ENCODE measurements around the gene DDX19B. TPM values are rescaled to one million over a fixed set of nuclear protein-coding genes. Genes with fewer than 3 reads are reported as not detected.
"Not testable (repeated sequence)": the region's sequence is repeated elsewhere in the genome, so short reads cannot be mapped to it uniquely, and the experiment has no call there.

Gene DDX19B
- total and polyA plus RNA-seq, 2 donors, result 16.3 to 25.9 TPM

- H3K4me1 ChIP-seq (ENCODE audit: insufficient read depth), result no peaks in the 10 kb centered on the region
- no peak overlapping the region for H3K4me3 ChIP-seq (ENCODE audit: low read depth, low read length)
- H3K36me3 ChIP-seq (ENCODE audit: insufficient read depth), result peaks cover 9% of the 10 kb centered on the region
- 96% methylated on average over 10 of the region's 10 CpGs for whole genome bisulfite sequencing
- DNase-seq (ENCODE audit: extremely low spot score), result no peak
- H3K27ac ChIP-seq (ENCODE audit: low read depth), result no peak overlapping the region
These were observed 40.0 kb upstream of the DDX19B start for GRCh38 chr16:70258946-70259345.

GRCh38 chr16:70259903-70260302, 39.1 kb upstream of the DDX19B start:
- H3K27ac ChIP-seq (ENCODE audit: low read depth); H3K4me1 ChIP-seq (ENCODE audit: insufficient read depth); H3K4me3 ChIP-seq (ENCODE audit: low read depth, low read length); DNase-seq (ENCODE audit: extremely low spot score); H3K36me3 ChIP-seq (ENCODE audit: insufficient read depth): not testable (repeated sequence)
- 98% methylated on average over 5 of the region's 6 CpGs for WGBS

- DNase-seq (ENCODE audit: extremely low spot score), result no peak
- no peak overlapping the region for H3K27ac ChIP-seq (ENCODE audit: low read depth)
- H3K4me3 ChIP-seq (ENCODE audit: low read depth, low read length), result no peak overlapping the region
- 51% methylated on average over 6 of the region's 6 CpGs for WGBS
- peaks cover 14% of the 10 kb centered on the region for H3K36me3 ChIP-seq (ENCODE audit: insufficient read depth)
- H3K4me1 ChIP-seq (ENCODE audit: insufficient read depth), result no peaks in the 10 kb centered on the region
These were observed 31.5 kb upstream of the DDX19B start for GRCh38 chr16:70267516-70267915.

- WGBS, result 92% methylated on average over 10 of the region's 10 CpGs
- not testable (repeated sequence) for H3K4me1 ChIP-seq (ENCODE audit: insufficient read depth); H3K4me3 ChIP-seq (ENCODE audit: low read depth, low read length); DNase-seq (ENCODE audit: extremely low spot score); H3K27ac ChIP-seq (ENCODE audit: low read depth)
- H3K36me3 ChIP-seq (ENCODE audit: insufficient read depth), result peaks cover 15% of the 10 kb centered on the region
These were observed 31.1 kb upstream of the DDX19B start for GRCh38 chr16:70267922-70268321.

GRCh38 chr16:70269471-70269870, 29.5 kb upstream of the DDX19B start:
- H3K4me3 ChIP-seq (ENCODE audit: low read depth, low read length), result no peak overlapping the region
- WGBS, result 94% methylated on average over 12 of the region's 12 CpGs
- no peak for DNase-seq (ENCODE audit: extremely low spot score)
- peaks cover 15% of the 10 kb centered on the region for H3K36me3 ChIP-seq (ENCODE audit: insufficient read depth)
- H3K4me1 ChIP-seq (ENCODE audit: insufficient read depth), result no peaks in the 10 kb centered on the region
- no peak overlapping the region for H3K27ac ChIP-seq (ENCODE audit: low read depth)

GRCh38 chr16:70270176-70270575, 28.8 kb upstream of the DDX19B start:
- H3K4me3 ChIP-seq (ENCODE audit: low read depth, low read length), result no peak overlapping the region
- WGBS, result 90% methylated on average over 3 of the region's 3 CpGs

GRCh38 chr16:70271696-70272095, 27.3 kb upstream of the DDX19B start:
- no peak overlapping the region for H3K4me3 ChIP-seq (ENCODE audit: low read depth, low read length)
- no peak overlapping the region for H3K27ac ChIP-seq (ENCODE audit: low read depth)
- peaks cover 13% of the 10 kb centered on the region for H3K36me3 ChIP-seq (ENCODE audit: insufficient read depth)
- DNase-seq (ENCODE audit: extremely low spot score), result no peak
- H3K4me1 ChIP-seq (ENCODE audit: insufficient read depth), result no peaks in the 10 kb centered on the region
- WGBS, result 94% methylated on average over 10 of the region's 10 CpGs

More at GRCh38 chr16:70270176-70270575, 28.8 kb upstream of the DDX19B start:
- no peak for DNase-seq (ENCODE audit: extremely low spot score)
- Histone ChIP-seq H3K36me3 (ENCODE audit: insufficient read depth) (peaks cover 15% of the 10 kb centered on the region), H3K27ac (ENCODE audit: low read depth) (no peak overlapping the region), H3K4me1 (ENCODE audit: insufficient read depth) (no peaks in the 10 kb centered on the region)

GRCh38 chr16:70276392-70276791, 22.6 kb upstream of the DDX19B start:
- 74% methylated on average over 1 of the region's 1 CpG for WGBS
- no peak overlapping the region for H3K27ac ChIP-seq (ENCODE audit: low read depth)
- no peak overlapping the region for H3K4me3 ChIP-seq (ENCODE audit: low read depth, low read length)
- no peak for DNase-seq (ENCODE audit: extremely low spot score)
- H3K36me3 ChIP-seq (ENCODE audit: insufficient read depth), result peaks cover 7% of the 10 kb centered on the region
- no peaks in the 10 kb centered on the region for H3K4me1 ChIP-seq (ENCODE audit: insufficient read depth)

GRCh38 chr16:70287304-70287971, 11.5 kb upstream of the DDX19B start:
- 96% methylated on average over 17 of the region's 17 CpGs for WGBS
- not testable (repeated sequence) for H3K27ac ChIP-seq (ENCODE audit: low read depth); H3K4me1 ChIP-seq (ENCODE audit: insufficient read depth); H3K36me3 ChIP-seq (ENCODE audit: insufficient read depth); DNase-seq (ENCODE audit: extremely low spot score); H3K4me3 ChIP-seq (ENCODE audit: low read depth, low read length)

- peak within 1 kb of the TSS; percentile 60 for H3K4me3 ChIP-seq (ENCODE audit: low read depth, low read length)
- no peaks in the 10 kb centered on the region for H3K4me1 ChIP-seq (ENCODE audit: insufficient read depth)
- WGBS, result 2% methylated on average over 53 of the region's 53 CpGs
- DNase-seq (ENCODE audit: extremely low spot score), result peak; percentile 99
- peak within 1 kb of the TSS; percentile 57 for H3K27ac ChIP-seq (ENCODE audit: low read depth)
- H3K36me3 ChIP-seq (ENCODE audit: insufficient read depth), result no peaks in the 10 kb centered on the region
These were observed 9.5 kb upstream of the DDX19B start, which contains the start of gene AARS1 for GRCh38 chr16:70289229-70290094. Gene AARS1 (minus strand): TSS chr16:70289506. CDS start chr16:70282763, 6,743 bp downstream.

- no peak for DNase-seq (ENCODE audit: extremely low spot score)
- no peaks in the 10 kb centered on the region for H3K36me3 ChIP-seq (ENCODE audit: insufficient read depth)
- no peaks in the 10 kb centered on the region for H3K4me1 ChIP-seq (ENCODE audit: insufficient read depth)
- H3K4me3 ChIP-seq (ENCODE audit: low read depth, low read length), result no peak overlapping the region
- no peak overlapping the region for H3K27ac ChIP-seq (ENCODE audit: low read depth)
These were observed 8.0 kb upstream of the DDX19B start for GRCh38 chr16:70290949-70291519.

- H3K4me1 ChIP-seq (ENCODE audit: insufficient read depth); DNase-seq (ENCODE audit: extremely low spot score): not testable (repeated sequence)
- 95% methylated on average over 11 of the region's 11 CpGs for WGBS
These were observed 6.8 kb upstream of the DDX19B start for GRCh38 chr16:70292148-70292547.

GRCh38 chr16:70294385-70295025, 4.5 kb upstream of the DDX19B start:
- WGBS, result 92% methylated on average over 28 of the region's 28 CpGs
- H3K27ac ChIP-seq (ENCODE audit: low read depth), result no peak overlapping the region
- no peaks in the 10 kb centered on the region for H3K4me1 ChIP-seq (ENCODE audit: insufficient read depth)
- no peak for DNase-seq (ENCODE audit: extremely low spot score)
- no peaks in the 10 kb centered on the region for H3K36me3 ChIP-seq (ENCODE audit: insufficient read depth)
- no peak overlapping the region for H3K4me3 ChIP-seq (ENCODE audit: low read depth, low read length)

More at GRCh38 chr16:70292148-70292547, 6.8 kb upstream of the DDX19B start:
- H3K4me3 ChIP-seq (ENCODE audit: low read depth, low read length); H3K36me3 ChIP-seq (ENCODE audit: insufficient read depth); H3K27ac ChIP-seq (ENCODE audit: low read depth): not testable (repeated sequence)

Measured in urinary bladder (tissue), 4 donors.